Measurements from ENCODE around the gene PRKG1. TPM values are rescaled to one million over a fixed set of nuclear protein-coding genes. Genes with fewer than 3 reads are reported as not detected.

Gene PRKG1
- polyA plus RNA-seq, 1 donor (not counting 4 experiments of a cell fraction or from before 2014, with no cell fraction given) = 0.24 TPM

DNA sequence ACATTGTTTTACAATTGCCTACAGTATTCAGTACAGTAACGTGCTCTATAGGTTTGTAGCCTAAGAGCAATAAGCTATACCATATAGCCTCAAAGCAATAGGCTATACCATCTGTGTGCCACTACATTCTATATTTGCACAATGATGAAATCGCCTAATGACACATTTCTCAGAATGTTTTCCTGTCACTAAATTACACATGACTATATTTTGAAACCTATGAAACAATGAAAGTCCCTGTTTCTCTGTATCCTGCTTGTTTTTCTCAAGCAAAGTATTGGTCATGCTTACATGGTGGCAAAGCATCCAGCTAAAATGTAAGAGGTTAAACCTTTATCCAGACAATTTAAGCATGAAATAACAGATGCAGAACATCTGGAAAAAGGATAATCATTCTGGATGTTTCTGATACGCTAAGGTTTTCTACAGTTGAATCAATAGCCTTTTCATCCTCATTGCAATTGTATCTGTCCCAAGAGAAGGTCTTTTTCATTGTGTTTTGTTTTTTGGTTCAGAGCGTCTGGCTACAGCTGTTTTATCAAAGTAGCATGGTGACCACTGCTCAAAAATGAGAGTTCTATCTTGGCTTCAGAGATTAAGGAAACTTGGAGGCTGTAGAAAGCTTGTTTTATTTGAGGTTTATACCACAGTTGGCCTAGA is 543.4 kb downstream of the PRKG1 start:
- H3K79me2 ChIP-seq (ENCODE audit: control insufficient read depth, insufficient read depth, low read length) = no peaks in the 10 kb centered on the region
- no peak for FAIRE-seq
- DNase-seq (ENCODE audit: low read depth, low spot score) = no peak
- H3K4me3 ChIP-seq (ENCODE audit: control insufficient read depth in 2 of 3, extremely low read depth in 1 of 3, insufficient read depth in 2 of 3, low read depth in 1 of 3, low read length in 3 of 3) = no peak overlapping the region
- H3K4me2 ChIP-seq (ENCODE audit: control insufficient read depth, extremely low read depth, insufficient read depth, low read depth, low read length) = no peak overlapping the region
- no peak overlapping the region for H3K27ac ChIP-seq (ENCODE audit: control insufficient read depth, insufficient read depth, low read length)
- TF ChIP-seq, protein P1, sequence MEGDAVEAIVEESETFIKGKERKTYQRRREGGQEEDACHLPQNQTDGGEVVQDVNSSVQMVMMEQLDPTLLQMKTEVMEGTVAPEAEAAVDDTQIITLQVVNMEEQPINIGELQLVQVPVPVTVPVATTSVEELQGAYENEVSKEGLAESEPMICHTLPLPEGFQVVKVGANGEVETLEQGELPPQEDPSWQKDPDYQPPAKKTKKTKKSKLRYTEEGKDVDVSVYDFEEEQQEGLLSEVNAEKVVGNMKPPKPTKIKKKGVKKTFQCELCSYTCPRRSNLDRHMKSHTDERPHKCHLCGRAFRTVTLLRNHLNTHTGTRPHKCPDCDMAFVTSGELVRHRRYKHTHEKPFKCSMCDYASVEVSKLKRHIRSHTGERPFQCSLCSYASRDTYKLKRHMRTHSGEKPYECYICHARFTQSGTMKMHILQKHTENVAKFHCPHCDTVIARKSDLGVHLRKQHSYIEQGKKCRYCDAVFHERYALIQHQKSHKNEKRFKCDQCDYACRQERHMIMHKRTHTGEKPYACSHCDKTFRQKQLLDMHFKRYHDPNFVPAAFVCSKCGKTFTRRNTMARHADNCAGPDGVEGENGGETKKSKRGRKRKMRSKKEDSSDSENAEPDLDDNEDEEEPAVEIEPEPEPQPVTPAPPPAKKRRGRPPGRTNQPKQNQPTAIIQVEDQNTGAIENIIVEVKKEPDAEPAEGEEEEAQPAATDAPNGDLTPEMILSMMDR (optimal IDR thresholded peaks at IDR 0.05 in 1 of 3, IDR thresholded peaks at IDR 0.05 in 1 of 3, conservative IDR thresholded peaks at IDR 0.05 in 1 of 3; ENCODE audit: extremely low read depth in 1 of 3, insufficient read depth in 2 of 3, low read length in 3 of 3) = no peak
- TF ChIP-seq EZH2 (IDR thresholded peaks at IDR 0.05; ENCODE audit: low read length) = no peak
- no peaks in the 10 kb centered on the region for H3K4me1 ChIP-seq (ENCODE audit: control insufficient read depth, extremely low read depth, insufficient read depth, low read length)
- no peak overlapping the region for H3K9ac ChIP-seq (ENCODE audit: control insufficient read depth, extremely low read depth, insufficient read depth, low read length)
- no peaks in the 10 kb centered on the region for H4K20me1 ChIP-seq (ENCODE audit: control insufficient read depth, extremely low read depth, insufficient read depth, low read length)
- no peaks in the 10 kb centered on the region for H3K36me3 ChIP-seq (ENCODE audit: control insufficient read depth in 2 of 2, extremely low read depth in 1 of 2, insufficient read depth in 2 of 2, low read length in 2 of 2)
- H3K9me3 ChIP-seq (ENCODE audit: control insufficient read depth, low read depth, low read length) = no peaks in the 10 kb centered on the region
- no peaks in the 10 kb centered on the region for H3K27me3 ChIP-seq (ENCODE audit: control insufficient read depth, extremely low read depth, insufficient read depth, low read length)
- dilution Hi-C loops (cut with MboI; ENCODE audit: extremely low pct_ligation_motif_present, low sequenced_read_pairs) = no loop called here
- no peak overlapping the region for H2AFZ ChIP-seq (ENCODE audit: control insufficient read depth, low read length)
- no peaks in the 10 kb centered on the region for H3K9me1 ChIP-seq (ENCODE audit: control insufficient read depth, extremely low read depth, insufficient read depth, low read length)

DNA sequence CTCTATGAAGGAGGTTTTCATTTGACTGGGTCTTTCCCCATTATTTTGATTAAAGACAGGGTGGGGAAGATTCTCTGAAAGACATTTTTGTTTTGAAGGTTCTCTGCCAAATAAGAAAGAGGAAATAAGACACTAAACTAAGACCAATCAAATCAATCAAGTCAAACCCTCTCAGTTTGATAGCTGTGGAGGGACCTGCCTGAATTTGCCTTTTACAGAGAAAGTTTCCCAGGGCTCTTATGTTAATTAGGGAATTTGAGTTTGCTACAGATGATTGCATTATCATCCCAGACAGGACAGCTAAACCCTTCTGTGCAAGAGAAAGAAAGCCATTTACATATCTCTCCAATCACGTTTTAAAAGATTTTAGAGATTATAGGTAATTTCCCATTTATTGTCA is 545.1 kb downstream of the PRKG1 start:
- no peak overlapping the region for H3K9ac ChIP-seq (ENCODE audit: control insufficient read depth, extremely low read depth, insufficient read depth, low read length)
- H3K9me1 ChIP-seq (ENCODE audit: control insufficient read depth, extremely low read depth, insufficient read depth, low read length) = no peaks in the 10 kb centered on the region
- no peaks in the 10 kb centered on the region for H3K4me1 ChIP-seq (ENCODE audit: control insufficient read depth, extremely low read depth, insufficient read depth, low read length)
- no peaks in the 10 kb centered on the region for H3K79me2 ChIP-seq (ENCODE audit: control insufficient read depth, insufficient read depth, low read length)
- FAIRE-seq (no peak), DNase-seq (ENCODE audit: low read depth, low spot score) (no peak)
- H3K36me3 ChIP-seq (ENCODE audit: control insufficient read depth in 2 of 2, extremely low read depth in 1 of 2, insufficient read depth in 2 of 2, low read length in 2 of 2) = no peaks in the 10 kb centered on the region
- no peaks in the 10 kb centered on the region for H3K9me3 ChIP-seq (ENCODE audit: control insufficient read depth, low read depth, low read length)
- H4K20me1 ChIP-seq (ENCODE audit: control insufficient read depth, extremely low read depth, insufficient read depth, low read length) = no peaks in the 10 kb centered on the region
- H3K27ac ChIP-seq (ENCODE audit: control insufficient read depth, insufficient read depth, low read length) = no peak overlapping the region
- TF ChIP-seq EZH2 (IDR thresholded peaks at IDR 0.05; ENCODE audit: low read length) = no peak
- TF ChIP-seq, protein P1 (optimal IDR thresholded peaks at IDR 0.05 in 1 of 3, IDR thresholded peaks at IDR 0.05 in 1 of 3, conservative IDR thresholded peaks at IDR 0.05 in 1 of 3; ENCODE audit: extremely low read depth in 1 of 3, insufficient read depth in 2 of 3, low read length in 3 of 3) = no peak
- H3K27me3 ChIP-seq (ENCODE audit: control insufficient read depth, extremely low read depth, insufficient read depth, low read length) = no peaks in the 10 kb centered on the region
- dilution Hi-C loops (cut with MboI; ENCODE audit: extremely low pct_ligation_motif_present, low sequenced_read_pairs) = no loop called here
- H3K4me3 ChIP-seq (ENCODE audit: control insufficient read depth in 2 of 3, extremely low read depth in 1 of 3, insufficient read depth in 2 of 3, low read depth in 1 of 3, low read length in 3 of 3) = no peak overlapping the region
- no peak overlapping the region for H3K4me2 ChIP-seq (ENCODE audit: control insufficient read depth, extremely low read depth, insufficient read depth, low read depth, low read length)
- H2AFZ ChIP-seq (ENCODE audit: control insufficient read depth, low read length) = no peak overlapping the region

Data from keratinocyte (primary cell).